ENCODE results near the gene LRRC4B.

Gene LRRC4B

DNA sequence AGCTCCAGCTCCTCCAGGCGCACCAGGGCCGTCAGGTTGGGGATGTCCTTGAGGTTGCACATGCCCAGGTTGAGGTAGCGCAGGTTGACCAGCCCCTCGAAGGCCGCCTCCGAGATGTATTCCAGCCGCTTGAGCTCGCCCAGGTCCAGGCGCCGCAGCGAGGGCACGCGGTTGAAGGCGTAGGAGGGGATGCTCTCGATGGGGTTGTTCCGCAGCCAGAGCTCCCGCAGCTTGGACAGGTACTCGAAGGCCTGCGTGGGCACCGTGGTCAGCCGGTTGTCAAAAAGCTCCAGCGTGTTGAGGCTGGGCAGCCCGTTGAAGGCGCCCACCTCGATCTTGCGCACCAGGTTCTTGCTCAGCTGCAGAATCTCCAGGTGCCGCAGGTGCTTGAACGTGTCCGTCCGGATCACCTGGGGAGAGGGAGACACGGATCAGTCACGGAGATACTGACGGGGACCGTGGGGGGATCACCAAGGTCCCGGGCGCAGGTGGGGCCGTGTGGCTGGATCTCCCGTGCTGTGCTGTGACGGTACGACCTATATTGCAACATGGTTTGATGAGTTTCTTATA, 49.1 kb downstream of the LRRC4B start:
- DNase-seq, result no peak

DNA sequence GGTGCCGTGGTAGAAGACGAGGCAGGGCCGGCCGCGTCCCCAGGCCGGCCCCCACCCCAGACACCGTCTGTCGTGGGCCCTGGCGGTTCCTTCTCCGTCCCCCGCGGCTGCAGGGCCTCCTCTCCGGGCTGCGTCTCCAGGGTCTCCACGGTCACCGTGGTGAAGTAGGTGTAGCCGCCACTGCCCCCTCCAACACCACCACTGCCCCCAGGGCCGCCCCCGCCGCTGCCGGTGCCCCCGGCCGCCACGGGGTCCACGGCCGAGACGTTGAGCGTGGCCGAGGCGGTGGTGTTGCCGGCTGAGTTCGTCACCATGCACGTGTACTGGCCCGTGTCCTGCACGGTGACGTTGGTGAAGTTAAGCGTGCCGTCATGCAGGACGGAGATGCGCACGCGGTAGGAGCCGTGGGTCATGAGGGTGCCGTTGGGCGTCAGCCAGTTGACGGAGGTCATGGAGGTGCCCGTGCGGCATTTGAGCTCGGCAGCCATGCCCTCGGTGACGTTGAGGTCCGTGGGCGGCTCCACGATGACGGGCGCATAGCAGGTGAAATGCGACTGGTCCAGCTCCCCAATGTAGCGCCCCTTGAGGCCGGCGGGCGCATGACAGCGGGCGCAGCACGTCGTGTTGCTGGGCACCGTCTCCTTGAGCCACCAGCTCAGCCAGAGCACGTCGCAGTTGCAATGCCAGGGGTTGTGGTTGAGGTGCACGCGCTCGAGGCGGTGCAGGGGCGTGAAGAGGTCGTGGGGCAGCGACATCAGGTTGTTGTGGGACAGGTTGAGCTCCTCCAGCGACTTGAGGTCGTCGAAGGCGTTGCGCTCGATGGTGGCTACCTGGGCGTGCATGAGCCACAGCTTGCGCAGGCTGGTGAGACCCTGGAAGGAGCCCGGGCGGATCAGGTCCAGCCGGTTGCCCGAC, 49.9 kb downstream of the LRRC4B start:
- DNase-seq, result no peak

DNA sequence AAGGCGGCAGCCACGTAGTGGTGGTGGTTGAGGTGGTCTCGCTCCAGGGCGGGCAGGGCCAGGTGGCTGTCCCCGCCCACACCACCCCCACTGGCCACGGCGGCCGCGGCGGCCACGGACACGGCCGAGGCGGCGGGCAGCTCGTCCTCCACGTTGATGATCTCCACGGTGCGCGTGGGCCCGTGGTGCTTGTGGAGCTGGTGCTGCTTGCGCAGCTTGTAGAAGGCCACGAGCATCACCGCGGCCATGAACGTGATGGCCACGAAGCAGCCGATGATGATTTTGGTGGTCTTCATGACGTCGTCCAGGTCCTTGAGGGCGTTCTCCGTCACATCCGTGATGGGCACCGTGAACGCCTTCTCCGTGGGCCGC, 50.5 kb downstream of the LRRC4B start:
- no peak for DNase-seq

DNA sequence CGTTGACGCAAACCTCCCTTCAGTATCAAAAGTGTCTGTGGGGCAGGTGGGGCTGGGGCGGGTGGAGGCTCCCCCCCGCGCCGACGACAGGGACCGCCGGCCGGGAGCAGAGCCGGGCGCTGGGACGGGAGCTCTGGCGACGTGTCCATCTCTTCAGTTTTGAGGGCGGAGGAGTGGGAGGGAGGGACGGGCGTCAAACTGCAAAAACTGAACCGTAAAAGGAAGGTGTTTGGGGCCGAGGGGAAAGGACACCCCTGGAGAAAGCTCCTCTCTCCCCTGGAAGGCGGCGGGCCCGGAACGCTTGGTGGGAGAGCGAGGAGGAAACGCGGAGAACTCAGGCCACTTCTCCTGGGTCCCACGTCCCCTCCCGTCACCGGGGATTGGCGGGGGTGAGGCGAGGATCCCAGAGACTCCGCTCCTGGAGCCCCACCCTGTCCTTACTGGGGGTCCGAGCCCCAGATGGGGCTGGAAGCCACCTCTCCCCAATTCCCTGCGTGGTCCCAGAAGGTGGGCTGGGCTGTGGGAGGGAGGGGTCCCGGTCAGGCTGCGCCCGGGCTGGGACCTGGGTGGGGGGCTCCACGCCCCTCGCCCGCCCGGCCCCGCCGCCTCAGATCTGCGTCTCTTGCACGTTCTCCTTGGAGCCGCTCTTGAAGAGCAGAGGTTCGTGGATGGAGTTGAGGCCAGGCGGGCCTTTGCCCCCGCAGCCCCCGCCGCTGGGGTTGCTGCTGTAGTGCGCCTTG, 51.1 kb downstream of the LRRC4B start:
- no peak for DNase-seq

DNA sequence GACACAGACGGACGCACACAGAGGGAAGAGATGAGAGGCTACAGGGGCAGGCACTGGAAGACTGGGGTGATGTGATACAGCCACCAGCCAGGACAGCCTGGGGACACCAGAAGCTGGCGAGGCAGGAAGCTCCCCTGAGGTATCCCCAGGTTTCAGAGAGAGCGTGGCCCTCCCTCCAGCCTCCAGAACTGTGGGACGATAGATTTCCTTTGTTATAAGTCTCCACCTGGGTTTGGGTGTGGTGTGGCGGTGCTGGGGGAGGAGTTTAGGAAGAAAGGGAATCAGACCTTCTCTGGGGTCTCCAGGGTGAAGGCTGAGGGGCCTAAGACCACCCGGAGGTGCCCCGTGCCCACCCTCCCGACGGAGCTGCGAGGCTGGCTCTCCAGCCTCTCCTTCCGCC, 51.8 kb downstream of the LRRC4B start:
- DNase-seq, result no peak

DNA sequence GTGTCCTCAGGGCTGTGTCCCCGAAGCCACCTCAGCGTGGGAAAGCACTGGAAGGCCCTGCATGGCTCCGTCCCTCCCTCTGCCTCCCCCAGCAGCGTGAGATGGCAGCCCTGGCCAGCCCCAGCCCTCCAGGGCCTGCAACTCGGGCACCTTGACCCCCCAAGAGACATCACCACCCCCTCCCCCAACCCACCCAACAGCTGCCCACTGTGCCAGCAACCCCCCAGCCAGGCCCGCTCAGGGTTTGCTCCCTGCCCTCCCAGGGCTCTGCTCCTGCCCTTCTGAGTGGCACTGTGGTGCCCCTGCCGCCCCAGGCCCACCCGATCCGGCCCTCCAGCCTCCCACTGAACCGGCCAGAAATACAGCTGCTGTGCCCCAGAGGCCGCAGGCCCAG, 53.1 kb downstream of the LRRC4B start:
- DNase-seq, result no peak

DNA sequence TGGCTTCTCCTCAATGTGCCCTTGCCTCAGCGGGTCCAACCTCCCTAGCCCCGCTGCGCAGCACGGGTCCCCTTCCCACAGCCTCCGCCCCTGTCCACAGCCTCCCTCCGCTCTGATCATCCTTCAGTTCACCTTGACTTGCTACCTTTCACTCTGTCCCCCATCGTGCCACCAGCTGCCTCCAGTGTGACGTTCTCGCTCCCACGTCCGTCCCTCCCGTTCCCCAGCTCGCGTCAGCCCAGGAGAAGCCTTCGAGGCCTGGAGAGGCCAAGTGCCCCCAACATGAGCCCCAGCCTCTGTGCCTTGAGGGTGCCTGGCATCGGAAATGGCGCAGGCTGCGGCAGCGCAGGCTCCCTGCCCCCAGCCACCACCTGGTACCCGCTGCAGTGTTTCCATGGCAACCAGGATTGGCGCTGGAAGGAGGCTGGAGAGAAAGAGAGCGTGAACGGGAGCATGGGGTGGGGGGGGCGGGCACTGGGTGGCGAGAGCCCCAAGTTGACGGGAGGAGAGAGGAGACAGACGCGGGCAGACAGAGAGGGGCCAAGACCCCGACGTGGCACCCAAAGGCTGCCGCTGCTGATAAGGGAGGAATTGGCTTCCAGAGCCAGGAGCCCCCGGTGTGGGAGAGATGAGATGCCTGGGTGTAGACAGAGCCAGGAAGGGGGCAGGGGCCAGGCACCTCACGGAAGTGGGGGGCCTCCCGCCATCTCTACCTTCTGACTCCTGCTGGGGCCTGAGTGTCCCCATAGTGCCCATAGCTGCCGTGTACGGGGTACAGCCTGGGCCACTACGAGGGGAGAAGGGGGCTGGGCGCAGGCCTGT, 53.7 kb downstream of the LRRC4B start:
- DNase-seq, result no peak

DNA sequence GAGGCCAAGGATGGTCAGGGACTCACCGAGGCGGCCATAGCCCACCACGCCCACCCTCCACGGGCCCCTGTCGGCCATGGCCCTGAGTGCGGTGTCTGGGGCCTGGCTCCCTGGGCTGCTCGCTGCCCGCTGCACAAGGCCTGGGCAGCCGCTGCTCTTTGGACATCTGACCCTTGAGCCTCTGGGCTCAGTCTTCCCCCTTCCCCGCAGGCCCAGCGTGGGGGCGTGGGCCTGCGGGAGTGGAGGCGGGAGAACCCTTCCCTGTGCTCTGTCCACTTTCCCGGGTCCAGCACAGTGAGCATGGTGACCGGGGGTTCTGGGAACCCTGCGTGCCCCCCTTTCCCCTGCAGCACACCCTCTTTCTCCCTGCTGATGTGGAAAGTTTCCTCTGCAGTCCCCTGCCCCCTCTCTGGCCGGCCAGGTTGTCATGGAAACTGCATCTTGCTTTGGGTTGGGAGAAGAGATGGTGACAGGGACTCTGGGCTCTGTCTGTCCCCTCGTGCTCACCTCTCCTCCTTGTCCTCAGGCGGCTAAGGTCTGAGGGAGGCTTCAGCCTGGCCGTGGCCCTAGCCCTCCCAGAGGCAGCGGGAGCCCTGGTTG, 54.4 kb downstream of the LRRC4B start, which contains the start of gene ASPDH:
Gene ASPDH (minus strand): TSS at position 168 of the 600 bp plus-strand sequence. CDS start 90 bp downstream, at position 78.
- no peak for DNase-seq

DNA sequence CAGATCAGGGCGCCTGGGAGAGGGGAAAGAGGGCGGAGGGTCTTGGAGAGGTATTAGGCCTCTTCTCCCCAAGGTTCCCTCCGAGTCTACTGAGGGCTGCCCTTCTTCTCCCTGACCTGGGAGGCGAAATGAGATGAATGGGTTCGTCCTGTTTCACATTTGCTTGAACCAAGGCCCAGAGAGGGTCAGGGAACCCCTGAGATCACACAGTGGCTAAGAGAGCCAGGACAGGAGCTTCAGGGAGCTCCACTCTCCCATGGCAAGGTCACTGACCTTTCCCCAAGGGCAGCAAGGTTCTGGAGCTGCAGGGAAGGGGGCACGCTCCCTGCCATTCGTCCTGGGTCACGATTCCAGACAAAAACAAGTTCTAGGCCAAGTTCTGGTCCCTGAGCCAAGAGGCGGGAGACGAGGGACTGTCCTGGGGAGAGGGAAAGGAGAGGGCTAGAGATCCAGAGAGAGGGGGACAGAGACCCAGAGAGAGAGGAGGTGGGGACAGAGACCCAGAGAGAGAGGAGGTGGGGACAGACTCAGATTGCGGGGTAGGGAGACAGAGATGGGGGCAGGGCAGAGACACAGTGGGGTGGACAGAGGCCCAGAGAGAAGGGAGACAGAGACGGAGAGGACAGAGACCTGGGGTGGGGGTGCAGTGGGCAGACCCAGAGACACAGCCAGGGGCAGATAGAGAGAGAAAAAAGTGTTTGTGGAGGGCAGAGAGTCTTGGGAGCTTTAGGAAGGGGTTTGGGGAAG, 55.1 kb downstream of the LRRC4B start:
- no peak for DNase-seq

DNA sequence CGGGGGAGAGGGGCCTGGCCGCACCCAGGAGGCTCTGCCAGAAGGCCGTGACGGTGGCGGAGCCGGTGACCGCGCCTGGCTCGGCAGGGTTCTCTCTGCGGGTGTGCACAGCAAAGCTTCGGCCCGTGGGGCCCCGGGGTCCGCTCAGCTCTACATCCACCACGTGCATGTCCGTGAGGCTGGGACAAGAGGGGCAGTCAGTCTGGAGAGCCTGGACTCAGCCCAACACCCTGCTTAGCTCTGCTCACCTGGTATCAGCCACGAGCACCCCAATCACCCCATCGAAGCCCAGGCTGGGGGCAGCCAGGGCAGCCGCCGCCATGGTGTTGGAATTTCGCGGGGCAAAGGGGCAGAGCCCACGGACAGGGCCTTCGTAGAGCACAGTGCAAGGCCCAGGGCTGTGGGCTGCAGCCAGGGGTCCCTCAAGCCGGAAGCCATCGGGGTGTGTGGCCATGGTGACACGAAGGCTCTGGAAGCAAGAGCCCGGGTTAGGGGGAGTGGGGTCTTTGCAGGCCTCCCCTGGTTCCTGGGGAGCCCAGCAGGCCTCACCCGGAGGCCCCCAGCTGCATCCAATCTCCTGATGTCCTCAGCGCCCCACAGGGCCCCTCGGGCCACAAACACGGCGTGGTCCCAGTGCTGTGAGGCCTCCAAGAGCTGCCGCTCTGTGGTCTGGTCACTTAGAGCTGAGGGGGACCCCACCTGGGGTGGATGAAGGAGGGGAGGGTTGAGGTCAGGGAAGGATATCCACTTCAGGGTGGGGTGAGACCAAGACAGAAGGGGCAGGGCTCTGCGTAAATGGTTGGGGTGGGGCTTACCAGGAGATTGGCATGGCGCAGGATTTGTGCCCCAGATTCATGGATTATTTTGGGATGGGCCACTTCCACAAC, 55.9 kb downstream of the LRRC4B start:
- no peak for DNase-seq

DNA sequence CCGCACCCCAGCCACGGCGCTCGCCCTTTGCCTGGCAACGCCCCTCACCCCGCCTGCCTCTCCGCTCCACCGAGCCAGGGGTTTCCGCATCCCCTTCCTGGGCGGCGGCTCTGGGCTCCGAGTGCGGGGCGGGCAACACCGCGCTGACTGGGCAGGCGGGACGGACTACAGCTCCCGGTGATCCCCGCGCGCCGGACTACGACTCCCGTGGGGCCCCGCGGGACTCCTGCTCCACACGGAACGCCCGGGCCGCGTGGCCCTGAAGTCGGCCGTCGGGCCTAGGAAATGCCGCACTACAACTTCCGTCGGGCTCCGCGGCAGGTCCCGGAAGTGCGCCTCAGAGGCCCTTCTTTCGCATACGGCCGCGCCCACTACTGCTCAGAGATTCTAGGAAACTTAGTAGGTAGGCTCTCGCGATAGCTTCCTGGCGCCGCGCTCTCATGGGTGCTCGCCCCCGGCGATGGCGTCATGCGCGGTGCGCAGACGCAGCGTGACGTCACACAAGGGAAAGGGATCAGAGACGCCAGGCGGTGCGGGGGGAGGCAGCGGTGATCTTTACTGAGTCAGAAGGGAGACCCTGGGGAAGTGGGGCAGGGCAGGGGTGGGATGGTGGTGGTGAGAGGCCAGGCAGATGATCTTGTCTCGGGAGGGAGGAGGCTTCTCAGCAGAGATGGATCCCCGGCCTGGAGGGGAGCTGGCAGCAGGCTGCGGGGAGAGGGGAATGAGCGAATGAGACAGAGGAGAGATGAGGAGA, 57.0 kb downstream of the LRRC4B start, which contains the start of gene JOSD2:
Gene JOSD2 (minus strand): TSS at position 123 of the 754 bp plus-strand sequence. CDS start 760 bp downstream, outside the sequence.
- peak; percentile 99 for DNase-seq

DNA sequence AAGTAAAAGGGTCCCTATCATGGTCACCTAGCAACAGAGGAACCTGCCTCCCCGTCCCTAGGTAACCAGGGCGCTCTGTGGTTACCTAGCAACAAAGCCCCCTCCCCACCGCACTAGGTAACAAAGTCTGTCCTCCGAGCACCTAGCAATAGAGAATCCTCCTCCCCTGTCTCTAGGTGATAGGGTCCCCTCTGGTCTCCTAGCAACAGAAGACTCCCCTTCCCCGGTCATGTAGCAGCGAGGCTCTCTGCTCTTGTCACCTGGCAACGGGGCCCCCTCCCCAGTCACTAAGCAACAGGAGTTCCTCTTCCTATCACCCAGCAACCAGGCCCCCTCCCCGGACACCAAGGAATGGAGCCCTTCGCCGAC, 57.6 kb downstream of the LRRC4B start:
- DNase-seq, result no peak

DNA sequence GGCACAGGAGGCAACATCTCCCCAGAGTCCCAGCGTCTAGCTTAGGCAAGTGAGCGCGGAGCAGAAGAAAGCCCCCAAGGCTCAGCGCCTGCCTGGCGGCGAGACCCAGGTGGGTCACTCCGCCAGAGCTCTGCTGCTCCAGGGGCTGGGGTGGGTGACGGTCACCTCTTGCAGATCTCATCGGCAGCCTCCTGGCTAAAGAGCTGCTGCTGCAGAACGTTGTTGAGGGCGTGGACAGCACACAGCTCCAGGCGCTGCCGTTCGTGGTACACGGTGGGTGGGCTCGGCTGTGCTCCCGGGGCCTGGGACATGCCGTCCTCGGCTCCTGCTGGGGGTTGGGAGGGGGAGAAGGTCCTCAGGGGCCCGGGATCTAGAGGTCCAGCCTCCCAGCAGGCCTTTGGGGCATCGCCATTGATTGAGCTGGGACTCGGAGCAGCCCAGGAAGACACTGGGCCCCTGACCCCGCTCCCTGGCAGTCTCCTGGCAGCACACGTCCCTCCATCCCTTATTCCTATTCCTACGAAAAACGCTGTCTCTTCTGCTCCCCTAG, 58.0 kb downstream of the LRRC4B start:
- no peak for DNase-seq

DNA sequence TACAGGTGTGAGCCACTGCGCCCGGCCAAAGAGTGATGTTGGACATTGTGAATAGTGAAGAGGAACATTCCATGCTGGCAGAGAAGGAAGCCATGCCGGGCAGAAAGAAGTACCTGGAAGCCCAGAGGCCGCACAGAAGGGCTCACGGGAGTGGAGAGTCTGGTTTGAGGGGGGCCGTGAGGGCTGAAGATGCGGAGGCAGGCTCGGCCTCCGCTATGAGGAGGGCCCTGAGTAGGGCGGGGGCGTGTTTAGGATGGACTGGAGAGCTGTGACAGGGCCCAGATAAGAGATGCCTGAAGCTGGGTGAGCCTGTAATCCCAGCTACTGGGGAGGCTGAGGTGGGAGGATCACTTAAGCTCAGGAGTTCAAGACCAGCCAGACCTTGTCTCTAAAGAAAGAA, 58.9 kb downstream of the LRRC4B start:
- DNase-seq, result no peak

DNA sequence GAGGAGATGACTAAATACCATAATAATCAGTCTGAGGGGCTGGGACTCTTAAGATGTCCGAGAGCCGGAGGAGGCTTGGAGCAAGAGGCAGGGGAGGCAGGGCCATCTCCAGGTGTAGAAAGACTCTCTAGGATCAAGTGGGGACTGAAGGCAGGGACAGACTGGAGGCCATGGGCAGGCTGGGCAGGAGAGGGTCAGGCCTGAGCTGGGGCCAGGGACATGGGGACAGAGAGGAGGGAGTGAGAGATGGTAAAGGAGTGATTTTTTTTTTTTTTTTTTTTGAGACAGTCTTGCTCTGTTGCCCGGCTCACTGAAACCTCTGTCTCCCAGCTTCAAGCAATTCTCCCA, 59.4 kb downstream of the LRRC4B start:
- DNase-seq, result no peak

DNA sequence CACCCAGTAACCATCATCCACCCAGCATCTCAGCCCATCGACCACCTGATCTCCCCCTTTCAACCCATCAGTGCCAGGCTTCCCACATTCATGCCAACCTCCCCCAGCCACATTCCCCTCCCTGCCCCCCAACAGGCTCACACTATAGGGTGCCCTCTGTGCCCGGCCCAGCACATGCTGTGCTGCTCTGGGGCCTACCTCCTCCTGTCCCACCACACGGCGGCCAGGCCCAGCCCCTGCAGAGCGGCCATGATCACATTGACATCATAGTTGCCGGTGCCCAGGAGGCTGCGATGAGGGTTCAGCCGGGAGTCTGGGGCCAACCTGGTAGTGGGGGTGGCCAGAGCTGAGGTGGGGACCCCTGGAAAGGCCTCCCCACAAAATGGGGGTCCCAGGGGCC, 60.9 kb downstream of the LRRC4B start:
- DNase-seq, result no peak

DNA sequence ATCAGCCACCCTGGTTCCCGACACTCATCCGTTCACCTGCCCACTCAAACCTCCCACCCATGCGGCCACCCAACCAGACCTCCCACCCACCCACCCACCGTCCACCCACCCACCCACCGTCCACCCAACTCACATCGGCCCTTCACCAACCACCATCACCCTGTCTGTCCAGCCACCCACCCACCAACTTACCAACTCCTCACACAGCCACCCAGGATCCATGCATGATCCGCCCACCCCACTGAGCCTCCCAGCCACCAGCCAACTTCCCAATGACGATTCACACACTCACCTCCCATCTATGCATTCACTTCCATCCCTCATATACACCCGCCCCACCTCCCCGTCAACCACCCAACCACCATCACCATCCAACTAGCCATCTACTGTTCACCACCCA, 61.5 kb downstream of the LRRC4B start:
- no peak for DNase-seq

DNA sequence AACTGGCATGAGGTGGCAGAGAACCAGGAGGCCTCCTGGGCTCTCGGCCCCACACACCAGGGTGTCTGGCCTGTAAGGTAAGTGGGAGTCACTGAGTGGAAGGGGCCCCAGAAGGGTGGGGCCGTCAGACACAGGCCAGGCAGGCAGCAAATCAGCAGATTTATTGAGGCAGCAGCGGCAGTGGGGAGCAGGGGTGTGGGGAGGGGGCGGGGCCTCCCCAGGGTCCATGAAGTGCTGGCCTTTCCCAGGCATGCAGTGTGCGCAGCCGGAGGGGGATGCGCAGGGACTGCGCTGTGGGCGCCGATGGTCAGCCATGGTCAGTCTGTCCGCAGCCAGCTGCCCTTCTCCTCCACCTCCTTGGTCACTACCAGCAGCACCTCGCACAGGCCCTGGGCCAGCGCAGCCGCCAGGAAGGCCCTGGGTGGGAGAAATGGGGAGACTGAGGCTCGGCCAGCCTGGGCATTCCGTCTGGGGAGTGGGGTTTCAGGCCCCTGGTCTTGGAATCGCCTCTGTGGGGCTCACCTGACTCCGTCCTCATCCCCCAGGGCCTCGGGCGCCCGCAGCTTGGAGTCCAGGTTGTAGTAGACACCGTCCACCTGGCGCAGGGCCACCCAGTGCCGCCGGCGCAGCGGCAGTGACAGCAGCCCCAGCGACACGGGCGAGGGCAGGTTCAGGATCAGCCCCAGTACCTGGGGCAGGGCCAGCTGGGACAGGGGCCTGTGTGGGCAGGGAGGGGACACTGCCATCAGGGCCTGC, 62.2 kb downstream of the LRRC4B start:
- no peak for DNase-seq

Data from islet precursor cell (in vitro differentiated cells).